ENCODE data around the gene KLHL9. TPM values are rescaled to one million over a fixed set of nuclear protein-coding genes. Genes with fewer than 3 reads are reported as not detected.

Gene KLHL9
- total and polyA plus RNA-seq, 2 of the 13 experiments (the other 11 are each of a cell fraction or from before 2014, with no cell fraction given) = 8.7 to 17.7 TPM

DNA sequence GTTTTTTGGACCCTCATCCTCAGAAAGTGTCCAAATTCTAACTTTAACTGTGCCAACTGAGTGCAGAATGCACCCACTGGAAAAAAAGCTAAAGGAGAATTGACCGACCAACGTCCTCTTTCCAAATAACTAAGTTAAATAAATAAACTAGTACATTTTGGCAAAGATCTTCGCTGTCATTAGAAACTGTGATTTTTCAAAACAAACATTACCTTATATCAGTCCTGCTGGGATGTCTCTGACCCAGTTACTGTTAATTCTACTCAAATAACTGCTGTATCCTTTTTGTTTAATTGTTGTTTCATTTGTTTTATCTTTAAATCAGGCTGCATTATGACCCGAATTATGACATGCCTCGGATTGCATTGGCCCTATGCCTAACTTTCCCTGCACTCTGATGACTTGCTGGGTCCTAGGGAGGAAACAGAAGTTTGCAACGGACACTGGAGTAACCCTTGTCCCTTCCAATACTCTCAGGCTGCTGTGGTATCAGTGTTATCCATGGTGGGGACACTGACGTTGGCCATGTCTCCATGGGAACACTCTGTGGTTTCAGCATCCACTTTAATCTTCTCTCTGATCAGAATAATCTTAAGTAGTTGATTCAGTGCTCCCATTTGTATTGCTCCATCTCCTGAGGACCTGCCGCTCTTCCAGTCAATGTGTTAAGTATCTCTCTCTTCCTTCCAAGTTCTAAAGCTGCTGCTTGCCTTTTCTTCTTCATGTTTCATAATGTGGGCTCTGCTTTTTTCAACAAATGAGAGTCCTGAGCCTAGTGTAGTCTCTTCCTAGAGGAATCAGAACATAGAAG lies 19.0 kb downstream of the KLHL9 start (continued):
- TF ChIP-seq, protein P1, sequence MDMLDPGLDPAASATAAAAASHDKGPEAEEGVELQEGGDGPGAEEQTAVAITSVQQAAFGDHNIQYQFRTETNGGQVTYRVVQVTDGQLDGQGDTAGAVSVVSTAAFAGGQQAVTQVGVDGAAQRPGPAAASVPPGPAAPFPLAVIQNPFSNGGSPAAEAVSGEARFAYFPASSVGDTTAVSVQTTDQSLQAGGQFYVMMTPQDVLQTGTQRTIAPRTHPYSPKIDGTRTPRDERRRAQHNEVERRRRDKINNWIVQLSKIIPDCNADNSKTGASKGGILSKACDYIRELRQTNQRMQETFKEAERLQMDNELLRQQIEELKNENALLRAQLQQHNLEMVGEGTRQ (IDR thresholded peaks at IDR 0.05; ENCODE audit: low read depth, low read length) = no peak
- TF ChIP-seq, protein P1 (CRISPR knock-in tag; IDR thresholded peaks at IDR 0.05; ENCODE audit: borderline replicate concordance) = no peak
- no peak for TF ChIP-seq ZKSCAN8 (CRISPR knock-in tag; IDR thresholded peaks at IDR 0.05; ENCODE audit: borderline replicate concordance)
- TF ChIP-seq SIX4 (CRISPR knock-in tag; IDR thresholded peaks at IDR 0.05) = no peak
- no peak for TF ChIP-seq KLF11 (CRISPR knock-in tag; IDR thresholded peaks at IDR 0.05)
- no peak for TF ChIP-seq ATAD3A (CRISPR knock-in tag; IDR thresholded peaks at IDR 0.05)
- no peak for TF ChIP-seq SOX13 (IDR thresholded peaks at IDR 0.05)
- TF ChIP-seq SOX13 (CRISPR knock-in tag; conservative IDR thresholded peaks at IDR 0.05 in 1 of 2, IDR thresholded peaks at IDR 0.05 in 1 of 2) = no peak
- TF ChIP-seq ZNF724P (CRISPR knock-in tag; IDR thresholded peaks at IDR 0.05; ENCODE audit: borderline replicate concordance) = no peak
- TF ChIP-seq, protein P2, sequence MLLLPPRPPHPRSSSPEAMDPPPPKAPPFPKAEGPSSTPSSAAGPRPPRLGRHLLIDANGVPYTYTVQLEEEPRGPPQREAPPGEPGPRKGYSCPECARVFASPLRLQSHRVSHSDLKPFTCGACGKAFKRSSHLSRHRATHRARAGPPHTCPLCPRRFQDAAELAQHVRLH (CRISPR knock-in tag; IDR thresholded peaks at IDR 0.05; ENCODE audit: borderline replicate concordance, low read depth) = no peak
- no peak for TF ChIP-seq ZNF746 (CRISPR knock-in tag; IDR thresholded peaks at IDR 0.05)

DNA sequence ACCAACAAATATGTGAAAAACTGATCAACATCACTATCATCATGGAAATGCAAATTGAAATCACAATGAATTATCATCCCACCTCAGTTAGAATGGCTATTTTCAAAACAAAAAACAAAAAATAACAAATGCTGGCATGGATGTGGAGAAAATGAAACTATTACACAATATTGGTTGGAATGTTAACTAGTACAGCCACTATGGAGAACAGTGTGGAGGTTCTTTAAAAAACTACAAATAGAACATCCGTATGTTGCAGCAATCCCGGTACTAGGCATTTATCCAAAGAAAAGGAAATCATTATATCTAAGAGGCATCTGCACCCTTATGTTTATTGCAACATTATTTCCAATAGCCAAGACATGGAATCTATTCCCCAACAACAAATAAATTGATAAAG lies 21.1 kb downstream of the KLHL9 start:
- POLR2A ChIA-PET = no interaction called here
- no peak overlapping the region for H2AFZ ChIP-seq (ENCODE audit: low read length)
- no peaks in the 10 kb centered on the region for H3K36me3 ChIP-seq (replicated peaks in 1 of 2; ENCODE audit: control insufficient read depth in 1 of 2, insufficient read depth in 2 of 2, low read length in 2 of 2)
- CTCF ChIA-PET (ENCODE audit: low intra/inter-chr PET ratio, low total read pairs) = interaction anchor here (0.6 kb wide), 1 partner anchor 163 kb away, joined by 3 read pairs; no protein-coding TSS in a partner anchor
- ATAC-seq (no peak), FAIRE-seq (no peak), DNase-seq (ENCODE audit: low spot score) (no peak)
- H3K4me1 ChIP-seq (ENCODE audit: insufficient read depth, low read length) = no peaks in the 10 kb centered on the region
- H3K9ac ChIP-seq (ENCODE audit: insufficient read depth, low read depth, low read length) = no peak overlapping the region
- H3K4me3 ChIP-seq (replicated peaks in 1 of 3; ENCODE audit: insufficient read depth in 1 of 3, low read depth in 2 of 3, low read length in 3 of 3) = no peak overlapping the region
- no peak overlapping the region for H3K27ac ChIP-seq (ENCODE audit: extremely low read length, insufficient read depth, low read length)
- no peaks in the 10 kb centered on the region for H3K79me2 ChIP-seq (ENCODE audit: insufficient read depth, low read length)
- H4K20me1 ChIP-seq (ENCODE audit: insufficient read depth, low read length) = no peaks in the 10 kb centered on the region
- intact Hi-C loops (cut with micrococcal nuclease; ENCODE audit: unreplicated experiment) (no loop called here), in situ Hi-C loops (cut with HindIII; ENCODE audit: extremely low pct_ligation_motif_present, low pct_unique_long_range_greater_than_20kb) (no loop called here)
- H3K4me2 ChIP-seq (ENCODE audit: low read depth, low read length) = no peak overlapping the region
- H3K9me3 ChIP-seq (ENCODE audit: low read length) = no peaks in the 10 kb centered on the region
- TF ChIP-seq AKAP8 (CRISPR knock-in tag; IDR thresholded peaks at IDR 0.05) (no peak), ZNF24 (IDR thresholded peaks at IDR 0.05) (no peak)
- BruUV-seq (replicated peaks) = no TSS peak
- WGBS (ENCODE audit: low lambda C conversion rate) = 6% methylated on average over 2 of the region's 2 CpGs
- H3K27me3 ChIP-seq (ENCODE audit: control insufficient read depth in 1 of 2, insufficient read depth in 2 of 2, low read length in 2 of 2) = no peaks in the 10 kb centered on the region

All from HepG2 (cell line).